ENCODE results near the gene TAAR8.
"Not testable (repeated sequence)": the region's sequence is repeated elsewhere in the genome, so short reads cannot be mapped to it uniquely, and the experiment has no call there.

Gene TAAR8

DNA sequence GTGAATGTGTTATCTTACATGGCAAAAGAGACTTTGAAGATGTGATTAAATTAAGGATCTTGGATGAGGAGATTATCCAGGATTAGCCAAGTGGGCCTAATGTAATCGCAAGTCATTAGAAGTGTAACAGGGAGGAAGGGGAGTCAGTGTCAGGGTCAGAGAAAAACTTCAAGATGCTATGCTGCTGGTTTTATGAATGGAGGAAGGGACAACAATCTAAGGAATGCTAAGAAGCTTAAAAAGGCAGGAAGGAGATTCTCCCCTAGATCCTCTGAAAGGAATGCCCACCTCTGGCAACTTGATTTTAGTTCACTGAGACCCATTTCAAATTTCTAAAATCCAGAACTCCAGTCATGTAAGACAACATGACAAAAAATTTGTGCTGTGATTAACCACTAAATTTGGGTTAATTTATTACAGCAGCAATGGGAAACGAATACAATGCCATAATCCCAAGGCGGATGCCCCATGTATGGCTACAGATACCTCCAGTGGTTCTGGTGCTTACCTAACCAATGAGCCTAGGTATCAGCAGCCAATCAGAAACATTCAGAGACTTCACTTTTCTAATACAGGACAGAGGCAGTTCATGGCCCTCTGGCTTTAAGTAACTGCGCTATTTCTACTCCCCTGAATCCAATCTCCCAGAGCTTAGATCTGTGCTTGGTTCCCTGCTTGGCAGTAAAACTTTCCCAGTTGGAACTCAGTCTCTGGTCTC is 3.6 kb upstream of the TAAR8 start:
- DNase-seq = no peak

DNA sequence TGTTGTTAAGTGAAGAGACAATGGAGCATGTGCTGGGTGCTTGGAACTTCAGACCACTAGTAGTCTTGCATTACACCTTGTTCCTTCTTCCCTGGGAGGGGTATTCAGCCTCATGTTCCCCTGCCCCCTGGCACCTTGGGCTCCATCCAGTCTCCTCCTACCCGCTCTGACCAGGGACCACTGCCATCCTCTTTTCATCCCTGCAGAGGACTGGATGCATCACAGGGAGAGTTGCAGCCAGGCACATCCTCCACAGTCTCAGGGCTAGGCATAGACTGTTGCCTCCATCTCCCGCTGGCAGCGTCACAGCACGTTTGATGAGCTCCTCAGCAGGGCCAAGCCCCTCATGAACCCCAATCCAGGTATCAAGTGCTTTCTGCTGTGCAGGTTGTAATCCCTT is 1.3 kb upstream of the TAAR8 start:
- DNase-seq = no peak

DNA sequence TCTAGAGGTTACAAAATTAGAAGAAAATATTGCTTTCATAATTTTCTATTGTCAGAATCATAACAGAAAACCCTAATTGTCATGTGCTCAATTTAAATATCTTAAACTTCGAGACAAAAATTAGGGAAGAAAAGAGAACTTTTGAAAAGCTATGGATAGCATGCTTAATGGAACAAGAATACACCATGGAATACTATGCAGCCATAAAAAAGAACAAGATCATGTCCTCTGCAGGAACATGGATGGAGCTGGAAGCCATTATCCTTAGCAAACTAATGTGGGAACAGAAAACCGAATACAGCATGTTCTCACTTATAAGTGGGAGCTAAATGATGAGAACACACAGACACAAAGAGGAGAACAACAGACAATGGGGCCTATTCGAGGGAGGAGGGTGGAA is 7.6 kb downstream of the TAAR8 start:
- not testable (repeated sequence) for DNase-seq

DNA sequence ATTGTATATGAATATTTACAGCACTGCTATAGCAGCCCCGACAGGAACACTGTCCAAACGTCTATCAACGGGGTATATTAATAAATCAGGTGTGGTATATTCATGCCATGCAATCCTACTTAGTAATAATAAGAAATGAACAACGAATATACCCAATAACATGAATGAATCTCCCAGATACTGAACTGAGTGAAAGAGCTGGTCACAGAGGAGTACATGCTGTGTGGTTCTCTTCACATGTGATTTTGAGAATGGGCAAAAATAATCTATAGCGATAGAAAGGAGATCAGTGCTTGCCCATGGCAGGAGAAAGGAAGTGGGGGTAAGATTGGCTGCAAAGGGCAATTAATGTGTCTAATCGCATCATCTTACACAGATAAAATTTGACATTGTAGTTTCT is 13.9 kb downstream of the TAAR8 start:
- no peak for DNase-seq

DNA sequence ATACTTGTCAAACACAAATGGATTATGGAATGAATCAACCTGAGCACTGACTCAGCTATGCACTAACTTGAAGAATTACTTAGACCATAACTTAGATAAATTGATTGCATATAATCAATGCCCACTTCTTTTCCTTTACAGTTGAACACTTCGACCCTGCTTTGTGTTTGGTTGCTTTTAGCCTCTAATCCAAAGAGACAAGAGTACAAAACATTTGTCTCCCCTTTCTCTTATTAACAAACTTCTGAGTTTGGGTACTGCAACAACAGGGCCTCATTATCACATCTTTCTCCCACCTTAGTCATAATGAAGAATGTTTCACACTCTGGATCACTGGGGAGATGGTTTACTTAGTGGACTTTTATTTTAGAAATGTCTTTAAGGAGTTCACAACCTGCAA is 15.1 kb downstream of the TAAR8 start:
- DNase-seq = no peak

DNA sequence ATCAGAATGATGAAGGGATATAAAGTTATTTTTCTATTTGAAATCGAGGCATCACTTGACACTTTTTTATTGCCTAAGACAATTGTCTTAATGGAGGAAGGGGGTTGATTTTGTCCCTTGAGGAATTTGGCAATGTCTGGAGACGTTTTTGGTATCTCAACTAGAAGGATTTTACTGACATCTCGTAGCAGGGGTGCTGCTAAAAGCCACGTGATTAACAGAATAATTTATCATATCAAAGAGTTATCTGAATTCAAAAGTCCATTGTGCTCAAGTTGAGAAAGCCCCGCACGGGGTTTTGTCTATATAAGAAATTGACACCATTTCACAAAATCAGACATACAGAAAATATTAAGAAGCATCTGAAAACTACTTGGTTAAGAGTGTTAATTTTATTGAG is 16.1 kb downstream of the TAAR8 start:
- DNase-seq = no peak

DNA sequence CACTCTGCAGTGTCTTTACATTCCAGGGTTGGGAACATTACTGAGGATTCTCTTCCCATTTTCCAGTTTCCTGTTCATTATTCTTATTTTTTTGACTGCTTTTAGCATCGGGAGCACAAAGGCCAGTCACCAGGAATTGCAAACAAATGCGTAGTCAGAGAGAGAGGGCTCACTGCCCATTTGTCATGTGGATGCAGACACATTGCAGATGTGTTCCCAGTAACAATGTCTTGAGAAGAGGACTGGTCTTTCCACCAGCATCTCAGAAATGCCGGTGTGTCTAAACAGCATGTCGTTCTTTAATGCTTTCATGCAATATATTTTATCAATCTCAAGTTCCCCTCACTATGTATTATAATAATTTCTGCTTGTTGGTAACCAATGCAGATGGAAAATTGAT is 16.7 kb downstream of the TAAR8 start:
- no peak for DNase-seq

DNA sequence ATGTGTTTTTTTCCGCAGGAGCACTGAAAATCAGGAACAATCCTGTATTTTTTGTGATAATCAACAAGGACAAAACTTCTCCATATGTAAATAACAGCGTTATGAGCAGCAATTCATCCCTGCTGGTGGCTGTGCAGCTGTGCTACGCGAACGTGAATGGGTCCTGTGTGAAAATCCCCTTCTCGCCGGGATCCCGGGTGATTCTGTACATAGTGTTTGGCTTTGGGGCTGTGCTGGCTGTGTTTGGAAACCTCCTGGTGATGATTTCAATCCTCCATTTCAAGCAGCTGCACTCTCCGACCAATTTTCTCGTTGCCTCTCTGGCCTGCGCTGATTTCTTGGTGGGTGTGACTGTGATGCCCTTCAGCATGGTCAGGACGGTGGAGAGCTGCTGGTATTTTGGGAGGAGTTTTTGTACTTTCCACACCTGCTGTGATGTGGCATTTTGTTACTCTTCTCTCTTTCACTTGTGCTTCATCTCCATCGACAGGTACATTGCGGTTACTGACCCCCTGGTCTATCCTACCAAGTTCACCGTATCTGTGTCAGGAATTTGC is 17.8 kb downstream of the TAAR8 start, which contains the start of gene TAAR6:
Gene TAAR6, plus strand, starts transcription at position 102 of the 557 bp plus-strand sequence. Its CDS starts 0 bp downstream, at position 102.
- no peak for DNase-seq

DNA sequence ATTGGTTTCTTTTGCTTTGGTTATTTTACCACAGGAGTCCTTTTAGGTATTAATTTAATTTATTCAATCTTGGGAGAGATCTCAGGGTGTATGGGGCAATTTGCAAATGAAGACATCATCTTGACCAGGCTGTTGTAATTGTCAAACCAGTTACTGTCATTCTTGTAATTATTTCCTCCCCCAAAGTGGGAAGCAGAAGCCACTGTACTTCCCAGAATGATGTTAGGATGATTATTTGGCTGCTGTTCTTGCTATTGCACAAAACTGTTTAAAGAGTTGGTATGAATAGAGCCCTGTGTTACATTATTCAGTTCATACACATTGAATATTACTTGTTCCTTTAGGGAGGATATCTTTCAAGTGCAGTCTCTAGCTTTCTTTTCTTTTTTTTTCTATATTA is 19.3 kb downstream of the TAAR8 start:
- no peak for DNase-seq

DNA sequence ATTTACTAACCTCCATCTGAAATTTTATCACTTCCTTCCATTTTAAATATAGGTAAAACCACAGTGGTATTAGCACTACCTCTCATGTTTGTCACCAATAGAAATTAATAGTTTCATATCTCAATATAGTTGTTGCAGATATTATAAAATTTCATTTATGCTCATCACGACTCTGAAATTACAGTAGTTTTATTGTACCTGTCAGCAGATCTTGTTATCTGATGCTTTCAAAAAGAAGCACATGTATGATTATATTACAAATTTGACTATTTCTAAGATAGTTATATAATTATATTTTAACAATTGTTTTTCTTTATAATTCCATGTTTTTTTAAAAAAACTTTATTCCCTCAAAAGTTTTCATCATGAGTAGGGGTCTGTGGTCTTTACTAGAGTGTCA is 32.2 kb downstream of the TAAR8 start:
- DNase-seq = no peak

DNA sequence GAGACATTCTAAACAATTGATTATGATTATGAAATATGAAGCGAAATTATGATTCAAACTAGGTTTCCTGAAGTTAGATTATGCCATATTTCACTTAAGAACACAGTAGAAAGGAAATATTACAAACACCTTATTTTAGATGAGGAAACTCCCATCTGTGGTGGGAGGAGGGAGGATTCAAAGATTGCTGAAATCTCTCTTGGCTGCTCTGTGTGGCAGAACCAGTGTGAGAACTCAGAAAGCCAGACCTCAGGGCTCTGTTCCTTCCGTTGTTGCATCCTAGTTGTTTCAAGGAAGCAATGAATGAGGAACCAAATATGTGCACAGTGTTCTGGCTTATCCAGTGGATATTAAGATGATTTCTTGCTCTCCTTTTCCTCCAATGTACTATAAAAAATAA is 35.0 kb downstream of the TAAR8 start:
- DNase-seq = no peak

DNA sequence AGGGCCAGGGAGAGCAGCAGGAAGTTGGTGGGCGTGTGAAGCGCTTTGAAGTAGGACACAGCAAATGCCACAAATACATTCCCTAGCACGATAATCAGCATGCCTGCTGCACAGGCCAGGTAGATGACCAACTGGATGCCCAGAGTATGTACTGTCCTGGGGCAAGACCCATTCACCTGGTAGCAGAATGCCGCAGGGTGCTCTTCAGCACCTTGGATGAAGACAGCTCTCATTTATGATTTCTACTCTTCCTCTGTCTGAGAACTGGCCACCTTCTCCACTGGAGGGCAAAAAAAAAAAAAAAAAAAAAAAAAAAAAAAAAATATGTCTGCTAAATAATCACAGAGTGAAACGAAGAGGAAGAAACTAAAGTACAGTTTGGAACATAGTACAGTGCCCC is 37.0 kb downstream of the TAAR8 start, which contains the start of gene TAAR5:
Gene TAAR5, minus strand, starts transcription at position 288 of the 400 bp plus-strand sequence. Its CDS starts 55 bp downstream, at position 233.
- DNase-seq = no peak

DNA sequence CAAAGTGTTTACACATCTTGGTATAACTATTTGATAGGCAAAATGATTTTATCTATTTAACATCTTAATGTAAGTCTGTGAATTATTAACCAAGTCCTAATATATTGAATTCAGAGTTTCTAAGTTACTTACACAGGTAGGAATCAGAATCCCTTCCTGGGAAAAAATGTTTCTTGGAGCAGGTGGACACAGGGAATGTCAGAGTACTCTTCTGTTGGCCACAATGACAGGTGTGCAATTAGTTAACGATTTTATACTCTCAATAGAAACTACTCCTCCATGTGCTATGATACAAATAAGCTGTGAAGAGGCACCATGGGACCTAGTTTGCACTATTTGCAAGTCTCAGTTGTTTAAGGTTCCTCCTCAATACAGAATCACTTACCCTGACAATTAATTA is 37.9 kb downstream of the TAAR8 start:
- DNase-seq = no peak

DNA sequence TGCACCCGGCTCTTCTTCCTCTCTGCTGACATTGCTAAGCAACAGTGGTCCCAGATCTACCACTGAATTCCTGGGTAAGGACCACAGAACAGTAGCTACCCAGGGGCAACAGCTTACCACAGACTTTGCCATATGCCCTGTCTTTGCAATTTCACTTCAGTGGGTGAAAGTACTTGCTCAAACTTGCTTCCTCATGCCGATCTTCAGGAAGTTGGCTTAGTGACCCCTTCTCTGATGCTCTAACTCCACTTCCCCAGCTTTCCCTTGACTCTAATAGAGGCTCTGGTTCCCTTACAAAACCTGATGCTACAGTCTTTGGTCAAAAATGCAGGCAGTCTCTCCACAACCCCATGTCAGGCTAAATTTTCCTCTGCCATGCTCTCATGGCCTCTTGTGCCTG is 40.4 kb downstream of the TAAR8 start:
- DNase-seq = no peak

DNA sequence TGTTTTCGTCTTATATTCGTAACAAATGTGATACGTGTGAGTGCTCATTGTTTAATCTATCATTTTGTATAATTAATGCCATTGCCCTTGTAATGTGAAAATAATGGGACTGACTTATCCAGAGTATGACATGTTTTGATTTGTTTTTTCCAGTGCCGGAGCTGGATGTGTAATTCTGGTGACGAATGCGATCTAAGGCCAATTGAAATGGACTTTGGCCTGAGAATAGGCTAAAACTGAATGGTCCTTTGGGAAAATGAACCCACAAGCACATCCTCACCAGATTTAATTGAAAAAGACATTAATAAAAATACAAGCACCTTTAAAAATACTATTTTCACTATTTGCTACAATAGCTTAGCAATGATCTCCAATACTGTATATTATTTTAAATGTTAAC is 43.7 kb downstream of the TAAR8 start:
- DNase-seq = no peak

DNA sequence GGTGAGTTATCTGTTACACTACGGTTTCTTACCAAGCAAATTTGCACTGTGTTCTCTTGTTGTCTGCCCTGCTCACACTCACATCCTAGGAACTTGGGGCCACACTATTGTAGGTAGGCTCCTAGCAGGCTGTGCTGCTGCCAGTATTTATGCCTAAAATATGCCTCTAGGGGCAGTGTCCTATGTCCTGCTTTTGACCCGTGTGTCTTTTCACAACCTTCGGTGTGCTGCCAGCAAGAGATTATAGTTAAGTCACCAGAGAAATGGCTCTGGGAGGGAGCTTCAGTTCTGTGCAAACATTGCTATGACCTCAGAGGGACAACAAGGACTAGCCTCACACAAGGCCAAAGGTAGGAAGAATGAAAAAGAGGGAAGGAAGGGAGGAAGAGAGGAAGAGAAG is 46.0 kb downstream of the TAAR8 start:
- DNase-seq = peak; percentile 33

DNA sequence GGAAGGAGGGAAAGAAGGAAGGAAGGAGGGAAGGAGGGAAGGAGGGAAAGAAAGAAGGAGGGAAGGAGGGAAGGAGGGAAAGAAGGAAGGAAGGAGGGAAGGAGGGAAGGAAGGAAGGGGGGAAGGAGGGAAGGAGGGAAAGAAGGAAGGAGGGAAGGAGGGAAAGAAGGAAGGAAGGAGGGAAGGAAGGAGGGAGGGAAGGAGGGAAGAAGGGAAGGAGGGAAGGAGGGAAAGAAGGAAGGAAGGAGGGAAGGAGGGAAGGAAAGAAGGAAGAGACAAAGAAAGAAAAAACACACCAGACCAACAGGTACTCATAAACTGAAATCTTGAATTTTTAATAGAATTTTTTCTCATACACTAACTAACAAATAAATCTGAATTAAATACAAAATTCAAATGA is 48.4 kb downstream of the TAAR8 start:
- not testable (repeated sequence) for DNase-seq

Data from RPMI8226 (cell line).